Subcutaneous abdominal adipose tissue (tissue), 5 donors: Measurements from ENCODE around the gene KAZN.

Experiments used
- H3K27ac ChIP-seq: one replicate; pipeline ENCODE4 v1.7.0; 2013; ENCODE audit warnings: low read depth, mild to moderate bottlenecking, inconsistent platforms, low read length, moderate library complexity
- H3K27me3 ChIP-seq, 5 donors: one replicate each; pipeline ENCODE4 v1.7.0; 2013; ENCODE audit warnings: low read length in 5 of 5, inconsistent platforms in 1 of 5; ENCODE audit not compliant: control insufficient read depth in 5 of 5, insufficient read depth in 4 of 5
- H3K36me3 ChIP-seq, 5 donors: one replicate each; pipeline ENCODE4 v1.7.0; 2013; ENCODE audit warnings: low read length in 5 of 5; ENCODE audit not compliant: control insufficient read depth in 5 of 5, insufficient read depth in 5 of 5
- H3K4me1 ChIP-seq, 5 donors: one replicate each; pipeline ENCODE4 v1.7.0; 2013; ENCODE audit warnings: low read length in 5 of 5, mild to moderate bottlenecking in 3 of 5, moderate library complexity in 1 of 5; ENCODE audit not compliant: control insufficient read depth in 5 of 5, insufficient read depth in 5 of 5
- H3K4me3 ChIP-seq, 5 donors: one replicate each; pipeline ENCODE4 v1.7.0; 2013; ENCODE audit warnings: low read length in 5 of 5, low read depth in 1 of 5
- H3K9ac ChIP-seq, 5 donors: one replicate each; pipeline ENCODE4 v1.7.0; 2013; ENCODE audit warnings: low read length in 5 of 5, mild to moderate bottlenecking in 4 of 5, moderate library complexity in 3 of 5
- H3K9me3 ChIP-seq, 5 donors: one replicate each; pipeline ENCODE4 v1.7.0; 2013; ENCODE audit warnings: low read length in 5 of 5; ENCODE audit not compliant: control insufficient read depth in 5 of 5
- donor health status: healthy.
- donor health status: healthy.
- donor health status: healthy.
- donor health status: healthy.
- donor health status: healthy.

Gene KAZN

DNA sequence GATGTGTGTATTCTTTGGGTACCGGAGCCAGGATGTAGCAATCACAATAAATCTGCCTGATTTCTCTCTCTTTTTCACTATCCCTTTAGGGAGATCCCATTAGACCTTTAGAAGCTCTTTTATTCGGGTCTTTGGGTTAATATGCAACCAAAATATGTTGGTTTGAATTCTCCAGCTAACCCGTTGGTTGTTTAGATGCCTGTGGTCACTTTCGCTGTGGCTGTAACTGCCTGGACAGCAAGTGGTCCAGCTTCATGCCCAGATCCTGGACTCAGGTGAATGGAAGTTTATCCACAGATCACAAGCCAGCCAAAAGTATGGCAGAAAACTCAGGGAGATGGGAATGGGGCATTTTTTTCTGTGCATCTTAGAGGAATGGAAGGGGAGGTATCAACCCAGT is 12.3 kb downstream of the KAZN start:
- no peak overlapping the region for H3K9ac ChIP-seq
- no peak overlapping the region for H3K4me3 ChIP-seq
- H3K4me1 ChIP-seq, result no peaks in the 10 kb centered on the region
- H3K9me3 ChIP-seq, result no peaks in the 10 kb centered on the region
- H3K36me3 ChIP-seq, result no peaks in the 10 kb centered on the region
- no peak overlapping the region for H3K27ac ChIP-seq
- peaks cover 0 to under 1% (median 0%) of the 10 kb centered on the region in 5 donors for H3K27me3 ChIP-seq

DNA sequence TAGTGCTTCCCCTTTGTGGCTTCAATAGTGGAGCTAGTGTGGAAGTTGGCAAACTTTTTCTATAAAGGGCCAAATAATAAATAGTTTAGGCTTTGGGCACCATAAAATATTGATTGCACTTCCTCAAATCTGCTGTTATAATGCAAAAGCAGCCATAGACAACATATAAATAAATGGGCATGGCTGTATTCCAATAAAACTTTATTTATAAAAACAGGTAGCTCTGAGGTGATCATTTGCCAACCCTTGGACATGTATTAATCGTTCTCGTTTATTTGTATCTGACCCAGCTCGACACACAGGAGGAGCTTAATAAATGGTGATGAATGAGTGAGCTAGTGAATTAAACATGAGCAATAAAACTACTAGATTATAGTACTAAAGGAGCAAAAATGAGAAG is 13.3 kb downstream of the KAZN start:
- Histone ChIP-seq H3K36me3 (no peaks in the 10 kb centered on the region), H3K4me1 (no peaks in the 10 kb centered on the region), H3K9ac (no peak overlapping the region), H3K27me3 (no peaks in the 10 kb centered on the region), H3K9me3 (no peaks in the 10 kb centered on the region), H3K4me3 (no peak overlapping the region), H3K27ac (no peak overlapping the region)

DNA sequence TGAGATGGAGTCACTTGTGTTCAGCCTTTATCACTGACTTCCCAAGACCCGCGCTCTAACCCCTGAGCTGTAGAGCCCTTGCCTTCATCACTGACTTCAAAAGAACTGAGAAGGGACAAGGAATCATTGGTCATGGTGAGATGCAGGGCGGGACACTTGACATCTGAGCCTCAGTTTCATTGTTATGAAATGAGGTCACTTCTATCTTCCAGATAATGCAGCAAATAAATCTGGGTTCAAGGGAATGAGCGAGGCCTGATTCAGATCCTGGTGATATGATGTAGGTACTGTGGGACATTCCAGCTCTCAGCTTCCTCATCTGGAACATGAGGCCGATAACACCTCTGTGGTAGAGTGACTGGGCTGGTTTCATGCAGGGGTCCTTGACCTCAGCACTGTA is 13.8 kb downstream of the KAZN start:
- Histone ChIP-seq H3K9ac (no peak overlapping the region), H3K36me3 (no peaks in the 10 kb centered on the region), H3K4me3 (no peak overlapping the region), H3K9me3 (no peaks in the 10 kb centered on the region), H3K27ac (no peak overlapping the region), H3K27me3 (no peaks in the 10 kb centered on the region), H3K4me1 (no peaks in the 10 kb centered on the region)

DNA sequence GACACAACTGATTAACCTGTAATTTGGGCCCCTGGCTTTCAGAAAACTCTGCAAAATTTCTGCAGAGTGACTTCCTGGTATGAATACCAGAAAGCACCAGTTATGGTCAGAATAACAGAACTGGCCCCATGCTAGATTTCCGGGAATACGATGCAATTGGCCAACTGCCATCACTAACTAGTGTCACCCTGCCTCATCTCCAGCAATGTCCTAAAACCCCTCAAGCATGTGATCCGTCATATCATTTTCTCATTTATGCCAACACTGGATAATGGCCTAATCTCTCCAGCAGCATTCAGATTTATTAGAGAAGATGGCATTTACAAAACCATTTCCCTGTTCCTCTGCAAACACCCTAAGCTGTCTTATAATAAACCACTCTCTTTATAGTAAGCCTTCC is 15.4 kb downstream of the KAZN start:
- H3K9ac ChIP-seq, result no peak overlapping the region
- H3K27me3 ChIP-seq, result no peaks in the 10 kb centered on the region
- H3K4me1 ChIP-seq, result no peaks in the 10 kb centered on the region
- no peak overlapping the region for H3K4me3 ChIP-seq
- H3K9me3 ChIP-seq, result peaks cover 0 to 11% (median 5%) of the 10 kb centered on the region in 5 donors
- H3K36me3 ChIP-seq, result no peaks in the 10 kb centered on the region
- no peak overlapping the region for H3K27ac ChIP-seq

DNA sequence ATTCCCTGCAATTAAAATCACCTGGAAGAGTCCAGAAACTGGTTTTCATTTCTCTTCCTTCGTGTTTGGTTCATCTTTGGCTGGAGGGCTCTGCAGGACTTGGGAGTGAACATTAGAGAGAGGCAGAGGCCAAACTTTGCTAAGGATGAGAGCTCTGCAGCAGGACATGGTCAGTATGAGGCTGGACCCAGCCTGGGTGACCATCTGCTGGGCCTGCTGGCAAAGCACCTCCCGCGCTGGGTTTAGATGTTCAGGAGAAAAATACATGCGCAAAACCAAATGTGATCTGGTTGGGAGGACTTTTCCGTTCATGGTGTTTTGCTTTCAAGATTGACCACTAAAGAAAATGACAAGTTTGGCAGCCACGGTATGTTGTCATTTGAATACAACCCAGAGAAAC is 15.9 kb downstream of the KAZN start:
- Histone ChIP-seq H3K9ac (no peak overlapping the region), H3K4me1 (no peaks in the 10 kb centered on the region), H3K9me3 (peaks cover 0 to 11% (median 5%) of the 10 kb centered on the region in 5 donors), H3K36me3 (no peaks in the 10 kb centered on the region), H3K4me3 (no peak overlapping the region), H3K27me3 (no peaks in the 10 kb centered on the region), H3K27ac (no peak overlapping the region)

DNA sequence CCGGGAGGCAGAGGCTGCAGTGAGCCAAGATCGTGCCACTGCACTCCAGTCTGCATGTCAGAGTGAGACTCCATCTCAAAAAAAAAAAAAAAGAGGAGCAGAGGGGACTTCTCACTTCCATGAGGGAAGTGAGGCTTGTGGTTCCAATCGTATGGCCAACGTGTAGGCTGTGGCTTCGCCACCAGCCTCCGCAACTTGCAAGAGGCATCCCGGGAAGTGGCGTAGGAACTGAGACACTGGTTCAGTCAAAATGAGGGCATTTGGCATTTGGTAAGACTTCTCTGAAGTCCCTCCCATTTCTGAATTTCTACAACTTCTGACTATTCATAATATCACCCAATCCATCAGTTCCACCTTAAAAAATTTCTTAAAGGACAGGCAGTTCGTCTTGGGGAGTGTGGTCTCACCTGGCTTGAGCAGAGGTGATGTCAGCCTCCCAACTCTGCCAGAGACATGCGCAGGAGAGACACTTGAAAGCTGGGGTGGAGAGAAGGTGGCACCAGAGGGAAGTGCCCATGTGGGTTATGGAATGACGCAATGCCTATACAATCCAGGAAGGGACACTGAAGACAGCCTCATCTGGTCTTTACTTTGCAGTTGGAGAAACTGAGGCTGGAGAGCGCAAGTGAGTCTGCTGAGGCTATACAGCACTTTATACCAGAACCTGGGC is 17.2 kb downstream of the KAZN start:
- H3K9me3 ChIP-seq, result peaks cover 0 to 11% (median 5%) of the 10 kb centered on the region in 5 donors

DNA sequence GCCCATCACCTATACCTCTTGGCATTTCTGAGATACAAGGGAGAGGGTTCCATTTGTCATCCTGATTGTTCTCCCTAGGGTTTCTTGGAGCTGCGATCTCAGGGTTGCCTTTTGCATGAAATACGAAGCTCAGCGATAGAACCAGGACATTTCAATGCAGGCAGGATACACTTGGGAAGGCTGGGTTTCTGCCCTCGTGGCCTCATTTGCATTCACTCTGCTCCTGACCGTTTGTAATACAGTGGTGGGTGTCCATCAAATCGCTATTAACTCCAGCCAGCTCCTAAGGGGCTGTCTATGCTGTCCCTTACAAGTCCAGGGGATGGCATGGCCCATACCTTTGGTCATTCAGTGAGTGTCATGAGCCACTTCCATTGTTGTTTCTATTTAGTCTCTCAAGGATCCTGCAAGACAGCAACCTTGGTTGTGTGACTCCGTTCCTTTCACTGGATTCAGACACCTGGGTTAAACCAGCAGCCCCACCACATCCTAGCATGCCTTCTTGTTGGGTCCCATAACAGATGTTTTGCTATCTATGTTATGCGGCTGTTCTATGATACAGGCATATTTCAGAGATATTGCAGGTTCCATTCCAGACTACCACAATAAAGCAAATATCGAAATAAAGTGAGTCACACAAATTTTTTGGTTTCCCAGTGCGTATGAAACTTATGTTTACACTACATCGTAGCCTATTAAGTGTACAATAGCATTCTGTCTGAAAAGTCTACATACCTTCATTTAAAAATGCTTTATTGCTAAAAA is 18.3 kb downstream of the KAZN start:
- no peaks in the 10 kb centered on the region for H3K4me1 ChIP-seq
- peaks cover 0 to 11% (median 5%) of the 10 kb centered on the region in 5 donors for H3K9me3 ChIP-seq
- H3K4me3 ChIP-seq, result no peak overlapping the region
- H3K9ac ChIP-seq, result no peak overlapping the region
- H3K36me3 ChIP-seq, result no peaks in the 10 kb centered on the region
- no peaks in the 10 kb centered on the region for H3K27me3 ChIP-seq
- no peak overlapping the region for H3K27ac ChIP-seq

More for the DNA sequence above, 17.2 kb downstream of the KAZN start:
- no peak overlapping the region for H3K9ac ChIP-seq
- no peak overlapping the region for H3K4me3 ChIP-seq
- H3K36me3 ChIP-seq, result no peaks in the 10 kb centered on the region
- no peaks in the 10 kb centered on the region for H3K4me1 ChIP-seq
- no peaks in the 10 kb centered on the region for H3K27me3 ChIP-seq
- H3K27ac ChIP-seq, result no peak overlapping the region

DNA sequence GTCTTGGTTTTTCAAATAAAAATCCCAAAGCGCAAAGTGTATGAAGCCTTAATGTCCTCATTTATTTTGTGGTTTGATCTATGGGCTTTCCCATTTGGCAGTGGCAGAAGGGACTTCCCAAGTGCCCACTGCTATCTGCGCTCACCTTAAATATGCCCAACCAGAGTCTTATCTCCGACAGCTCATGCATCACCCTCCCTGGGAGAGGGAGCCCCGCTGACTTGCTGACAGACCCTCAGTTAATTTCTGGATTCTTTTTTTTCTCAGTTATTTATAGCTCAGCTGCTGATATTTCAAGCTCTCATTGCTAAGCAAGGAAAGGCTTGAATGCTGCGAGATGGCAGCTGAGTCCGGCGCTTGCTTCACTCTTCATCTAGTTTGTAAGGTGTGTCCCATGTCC is 19.3 kb downstream of the KAZN start:
- H3K36me3 ChIP-seq, result no peaks in the 10 kb centered on the region
- no peak overlapping the region for H3K27ac ChIP-seq
- H3K9me3 ChIP-seq, result peaks cover 0 to 11% (median 5%) of the 10 kb centered on the region in 5 donors
- no peaks in the 10 kb centered on the region for H3K4me1 ChIP-seq
- H3K4me3 ChIP-seq, result no peak overlapping the region
- no peak overlapping the region for H3K9ac ChIP-seq
- no peaks in the 10 kb centered on the region for H3K27me3 ChIP-seq

DNA sequence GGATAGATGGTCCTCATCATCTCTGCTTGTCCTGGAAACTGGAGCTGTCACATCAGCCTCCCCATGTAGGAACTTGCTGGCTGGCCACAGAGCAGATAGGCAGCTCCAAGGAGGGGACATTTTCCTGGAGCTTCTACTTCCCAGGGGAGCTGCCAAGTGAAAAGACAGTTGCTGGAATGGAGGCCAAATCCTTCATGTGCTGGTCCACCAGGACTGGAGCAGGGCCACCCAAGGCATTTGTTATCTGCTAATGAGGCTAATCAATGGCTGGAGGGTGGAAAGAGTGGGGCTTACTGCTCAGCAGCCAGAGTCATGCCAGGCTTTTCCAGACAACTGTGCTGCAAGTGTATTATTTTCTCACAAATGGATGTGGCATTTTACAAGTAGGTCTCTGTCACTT is 22.5 kb downstream of the KAZN start:
- Histone ChIP-seq H3K9me3 (peaks cover 0 to 11% (median 5%) of the 10 kb centered on the region in 5 donors), H3K36me3 (no peaks in the 10 kb centered on the region), H3K4me3 (no peak overlapping the region)

DNA sequence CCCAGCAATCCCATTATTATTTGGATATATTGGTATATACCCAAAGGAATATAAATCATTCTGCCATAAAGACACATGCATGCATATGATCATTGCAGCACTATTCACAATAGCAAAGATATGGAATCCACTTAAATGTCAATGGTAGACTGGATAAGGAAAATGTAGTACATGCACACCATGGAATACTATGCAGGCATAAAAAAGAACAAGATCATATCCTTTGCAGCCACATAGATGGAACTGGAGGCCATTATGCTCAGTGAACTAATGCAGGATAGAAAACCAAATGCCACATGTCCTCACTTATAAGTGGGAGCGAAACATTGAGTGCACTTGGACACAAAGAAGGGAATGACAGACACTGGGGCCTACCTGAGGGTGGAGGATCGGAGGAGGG is 24.6 kb downstream of the KAZN start:
- Histone ChIP-seq H3K27me3 (no peaks in the 10 kb centered on the region), H3K4me3 (no peak overlapping the region), H3K4me1 (peaks cover 0 to 7% (median 6%) of the 10 kb centered on the region in 5 donors), H3K9ac (no peak overlapping the region), H3K36me3 (no peaks in the 10 kb centered on the region), H3K9me3 (peaks cover 0 to 7% (median 3%) of the 10 kb centered on the region in 5 donors), H3K27ac (no peak overlapping the region)

More for the DNA sequence above, 22.5 kb downstream of the KAZN start:
- H3K9ac ChIP-seq, result no peak overlapping the region
- H3K27ac ChIP-seq, result no peak overlapping the region
- no peaks in the 10 kb centered on the region for H3K27me3 ChIP-seq
- no peaks in the 10 kb centered on the region for H3K4me1 ChIP-seq
